Uterus (tissue), 4 donors: ENCODE results near the gene ESX1. TPM values are rescaled to one million over a fixed set of nuclear protein-coding genes. Genes with fewer than 3 reads are reported as not detected.
A peak's percentile ranks its signal among the peaks of the same experiment; 100 is the strongest.
"Not testable (repeated sequence)": the region's sequence is repeated elsewhere in the genome, so short reads cannot be mapped to it uniquely, and the experiment has no call there.

ENCODE experiments used
- DNase-seq, 2 donors: peaks; one replicate each; pipeline ENCODE4 v3.0.0-alpha.2; 2019 to 2020
- H3K27ac ChIP-seq, 2 donors: fragments of 200-600 bp; sonication (generic); 1 replicate in 1 of 2; 2 replicates in 1 of 2; pipeline ENCODE4 v1.5.1; 2016 to 2018
- H3K27me3 ChIP-seq, 2 donors: fragments of 200-600 bp; sonication (generic); one replicate each; pipeline ENCODE4 v1.5.1; 2018 to 2019; ENCODE audit warnings: control low read depth in 1 of 2
- H3K36me3 ChIP-seq, 2 donors: fragments of 200-600 bp; sonication (generic); one replicate each; pipeline ENCODE4 v1.5.1; 2019; ENCODE audit warnings: control low read depth in 1 of 2
- H3K4me1 ChIP-seq, 2 donors: fragments of 200-600 bp; sonication (generic); one replicate each; pipeline ENCODE4 v1.5.1; 2018 to 2019; ENCODE audit warnings: control low read depth in 1 of 2
- H3K4me3 ChIP-seq, 2 donors: fragments of 200-600 bp; sonication (generic); 1 replicate in 1 of 2; 2 replicates in 1 of 2; pipeline ENCODE4 v1.5.1; 2018 to 2019; ENCODE audit warnings: mild to moderate bottlenecking in 1 of 2
- H3K9me3 ChIP-seq, 2 donors: fragments of 200-600 bp; sonication (generic); one replicate each; pipeline ENCODE4 v1.5.1; 2019; ENCODE audit warnings: control low read depth in 1 of 2
- POLR2A ChIP-seq, 2 donors: fragments of 450-650 bp; IDR thresholded peaks; one replicate each; pipeline ENCODE4 v1.6.1; 2016; ENCODE audit warnings: antibody characterized with exemption in 2 of 2, mild to moderate bottlenecking in 1 of 2, moderate library complexity in 1 of 2
- intact Hi-C: fragments of 100-400 bp; cut with DNase I; formaldehyde crosslinking; loops from one replicate; pipeline ENCODE4 v1.15.1; 2023; ENCODE audit warnings: low total_unique reads
- total RNA-seq, 4 donors: library from RNA; depleted of rRNA in 3 of 4; stranded (reverse); fragments of >200 nt in 3 of 4; gene quantifications; one replicate each; pipeline versions ENCODE4 v1.1.0 to v1.2.4, GENCODE V29; 2014 to 2023
- TF ChIP-seq, protein P1 (sequence below), 4 experiments: fragments of 200-600 bp in 2 of 4; fragments of 450-650 bp in 2 of 4; sonication (generic) in 2 of 4; IDR thresholded peaks; one replicate each; pipeline ENCODE4 v1.5.1; 2016 to 2019; ENCODE audit warnings: antibody characterized with exemption in 4 of 4, mild to moderate bottlenecking in 2 of 4, moderate library complexity in 1 of 4
- donor health status: DM: yes; HTN: yes; CAD: no.

The ESX1 gene
- total RNA-seq, 4 donors from 2014 or later: 0.21 TPM; not detected in 3

- no peak for TF ChIP-seq POLR2A (IDR thresholded peaks at IDR 0.05)
- TF ChIP-seq, protein P1, sequence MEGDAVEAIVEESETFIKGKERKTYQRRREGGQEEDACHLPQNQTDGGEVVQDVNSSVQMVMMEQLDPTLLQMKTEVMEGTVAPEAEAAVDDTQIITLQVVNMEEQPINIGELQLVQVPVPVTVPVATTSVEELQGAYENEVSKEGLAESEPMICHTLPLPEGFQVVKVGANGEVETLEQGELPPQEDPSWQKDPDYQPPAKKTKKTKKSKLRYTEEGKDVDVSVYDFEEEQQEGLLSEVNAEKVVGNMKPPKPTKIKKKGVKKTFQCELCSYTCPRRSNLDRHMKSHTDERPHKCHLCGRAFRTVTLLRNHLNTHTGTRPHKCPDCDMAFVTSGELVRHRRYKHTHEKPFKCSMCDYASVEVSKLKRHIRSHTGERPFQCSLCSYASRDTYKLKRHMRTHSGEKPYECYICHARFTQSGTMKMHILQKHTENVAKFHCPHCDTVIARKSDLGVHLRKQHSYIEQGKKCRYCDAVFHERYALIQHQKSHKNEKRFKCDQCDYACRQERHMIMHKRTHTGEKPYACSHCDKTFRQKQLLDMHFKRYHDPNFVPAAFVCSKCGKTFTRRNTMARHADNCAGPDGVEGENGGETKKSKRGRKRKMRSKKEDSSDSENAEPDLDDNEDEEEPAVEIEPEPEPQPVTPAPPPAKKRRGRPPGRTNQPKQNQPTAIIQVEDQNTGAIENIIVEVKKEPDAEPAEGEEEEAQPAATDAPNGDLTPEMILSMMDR (IDR thresholded peaks at IDR 0.05): no peak
- H3K4me3 ChIP-seq: no peak overlapping the region
- no peaks in the 10 kb centered on the region for H3K4me1 ChIP-seq
- H3K9me3 ChIP-seq: no peaks in the 10 kb centered on the region
- no peaks in the 10 kb centered on the region for H3K27me3 ChIP-seq
- intact Hi-C loops: no loop called here
- no peaks in the 10 kb centered on the region for H3K36me3 ChIP-seq
- no peak for DNase-seq
- H3K27ac ChIP-seq: no peak overlapping the region
These were observed 15.5 kb upstream of the ESX1 start for GRCh38 chrX:104270212-104270611.

GRCh38 chrX:104255465-104255864 is 732 bp upstream of the ESX1 start:
- peaks cover 0 to 27% of the 10 kb centered on the region in 2 donors for H3K27me3 ChIP-seq
- H3K9me3 ChIP-seq: no peaks in the 10 kb centered on the region
- no peak overlapping the region for H3K4me3 ChIP-seq
- intact Hi-C loops: no loop called here
- no peak for DNase-seq
- H3K4me1 ChIP-seq: no peaks in the 10 kb centered on the region
- TF ChIP-seq, protein P1 (IDR thresholded peaks at IDR 0.05): no peak
- TF ChIP-seq POLR2A (IDR thresholded peaks at IDR 0.05): no peak
- H3K27ac ChIP-seq: no peak overlapping the region
- no peaks in the 10 kb centered on the region for H3K36me3 ChIP-seq

- Histone ChIP-seq H3K27ac (no peak overlapping the region), H3K4me3 (peak overlapping the region in 1 of 2 donors; percentile 21), H3K27me3 (peaks cover 0 to 27% of the 10 kb centered on the region in 2 donors), H3K9me3 (no peaks in the 10 kb centered on the region), H3K36me3 (no peaks in the 10 kb centered on the region), H3K4me1 (no peaks in the 10 kb centered on the region)
- intact Hi-C loops: no loop called here
- no peak for DNase-seq
- no peak for TF ChIP-seq POLR2A (IDR thresholded peaks at IDR 0.05)
- TF ChIP-seq, protein P1 (IDR thresholded peaks at IDR 0.05): no peak
These were observed 929 bp downstream of the ESX1 start for GRCh38 chrX:104253567-104254441.

- Histone ChIP-seq H3K9me3 (no peaks in the 10 kb centered on the region), H3K36me3 (no peaks in the 10 kb centered on the region), H3K27me3 (peaks cover 0 to 27% of the 10 kb centered on the region in 2 donors), H3K4me1 (no peaks in the 10 kb centered on the region), H3K27ac (no peak overlapping the region), H3K4me3 (no peak overlapping the region)
- DNase-seq: no peak
- intact Hi-C loops: no loop called here
- TF ChIP-seq, protein P1 (IDR thresholded peaks at IDR 0.05): no peak
- no peak for TF ChIP-seq POLR2A (IDR thresholded peaks at IDR 0.05)
These were observed 4.3 kb downstream of the ESX1 start for GRCh38 chrX:104250470-104250869.

DNA sequence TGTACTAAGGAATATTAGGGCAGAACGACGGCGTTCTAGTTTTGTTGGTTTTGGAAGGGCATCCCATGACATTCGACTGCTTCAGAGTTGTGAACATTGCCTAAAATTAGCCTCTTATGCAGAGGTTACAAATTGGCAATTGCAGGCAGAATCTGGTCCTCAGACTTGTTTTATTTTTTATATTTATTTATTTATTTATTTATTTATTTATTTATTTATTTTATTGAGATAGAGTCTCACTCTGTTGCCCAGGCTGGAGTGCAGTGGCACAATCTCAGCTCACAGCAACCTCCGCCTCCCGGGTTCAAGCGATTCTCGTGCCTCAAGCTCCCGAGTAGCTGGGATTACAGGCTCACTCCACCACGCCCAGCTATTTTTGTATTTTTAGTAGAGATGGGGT is 24.7 kb downstream of the ESX1 start:
- H3K27ac ChIP-seq, H3K36me3 ChIP-seq, intact Hi-C loops, H3K27me3 ChIP-seq, H3K4me3 ChIP-seq, H3K4me1 ChIP-seq, H3K9me3 ChIP-seq, DNase-seq: not testable (repeated sequence)
